Measurements from ENCODE around the gene THOC7. TPM values are rescaled to one million over a fixed set of nuclear protein-coding genes. Genes with fewer than 3 reads are reported as not detected.

THOC7 gene
- total RNA-seq, 1 experiment from 2014 or later, result 41.8 TPM

- H3K4me2 ChIP-seq (ENCODE audit: low read length), result no peak overlapping the region
- H3K4me3 ChIP-seq (ENCODE audit: low read length), result no peak overlapping the region
- BruUV-seq (replicated peaks), result no TSS peak
- H3K27me3 ChIP-seq (ENCODE audit: low read length), result no peaks in the 10 kb centered on the region
- no peak overlapping the region for H3K27ac ChIP-seq (ENCODE audit: low read length)
- intact Hi-C loops (cut with micrococcal nuclease), result no loop called here
- no peak overlapping the region for H2AFZ ChIP-seq (ENCODE audit: low read length)
- H3K4me1 ChIP-seq (ENCODE audit: insufficient read depth, low read length), result peaks cover 6% of the 10 kb centered on the region; the same call in 1 of the 2 replicates
- H3K36me3 ChIP-seq (ENCODE audit: low read depth, low read length), result no peaks in the 10 kb centered on the region
- no peak for TF ChIP-seq EZH2phosphoT487 (IDR thresholded peaks at IDR 0.05; ENCODE audit: borderline replicate concordance, low read length)
- H3F3A ChIP-seq (ENCODE audit: low read length, unreplicated experiment), result no peaks in the 10 kb centered on the region
- H4K20me1 ChIP-seq (ENCODE audit: low read length), result no peaks in the 10 kb centered on the region
- ChIA-PET POLR2A (ENCODE audit: unreplicated experiment) (no interaction called here), CTCF (no interaction called here)
- H3K9me2 ChIP-seq (replicated peaks; ENCODE audit: low read length), result no peaks in the 10 kb centered on the region
- H3K9ac ChIP-seq (ENCODE audit: low read length), result no peak overlapping the region
- H3K79me2 ChIP-seq (ENCODE audit: low read length), result no peaks in the 10 kb centered on the region
- no peaks in the 10 kb centered on the region for H3K9me3 ChIP-seq (ENCODE audit: low read length)
- peak; percentile 85 for ATAC-seq
- DNase-seq, result peak; percentile 54
Observed at GRCh38 chr3:63809607-63810006, 54.0 kb downstream of the THOC7 start.

GRCh38 chr3:63808633-63809032 lies 55.0 kb downstream of the THOC7 start:
- intact Hi-C loops (cut with micrococcal nuclease), result no loop called here
- DNase-seq (peak; percentile 3), ATAC-seq (peak; percentile 50)
- Histone ChIP-seq H3K9me3 (ENCODE audit: low read length) (no peaks in the 10 kb centered on the region), H3K9ac (ENCODE audit: low read length) (no peak overlapping the region), H3K79me2 (ENCODE audit: low read length) (no peaks in the 10 kb centered on the region), H3K27ac (ENCODE audit: low read length) (no peak overlapping the region), H3K4me1 (ENCODE audit: insufficient read depth, low read length) (peaks cover 6% of the 10 kb centered on the region; the same call in 1 of the 2 replicates), H3F3A (ENCODE audit: low read length, unreplicated experiment) (no peaks in the 10 kb centered on the region), H3K36me3 (ENCODE audit: low read depth, low read length) (no peaks in the 10 kb centered on the region), H3K27me3 (ENCODE audit: low read length) (no peaks in the 10 kb centered on the region), H3K9me2 (replicated peaks; ENCODE audit: low read length) (no peaks in the 10 kb centered on the region), H3K4me3 (ENCODE audit: low read length) (no peak overlapping the region), H4K20me1 (ENCODE audit: low read length) (no peaks in the 10 kb centered on the region), H3K4me2 (ENCODE audit: low read length) (no peak overlapping the region), H2AFZ (ENCODE audit: low read length) (no peak overlapping the region)
- POLR2A ChIA-PET (ENCODE audit: unreplicated experiment), result no interaction called here
- CTCF ChIA-PET, result no interaction called here
- no TSS peak for BruUV-seq (replicated peaks)
- no peak for TF ChIP-seq CTCF (conservative IDR thresholded peaks at IDR 0.05; ENCODE audit: low read depth, low read length)
- TF ChIP-seq EZH2phosphoT487 (IDR thresholded peaks at IDR 0.05; ENCODE audit: borderline replicate concordance, low read length), result no peak
- no peak for TF ChIP-seq EZH2 (IDR thresholded peaks at IDR 0.05; ENCODE audit: low read length, unreplicated experiment)

GRCh38 chr3:63807961-63808565 lies 55.5 kb downstream of the THOC7 start:
- no peaks in the 10 kb centered on the region for H3K9me2 ChIP-seq (replicated peaks; ENCODE audit: low read length)
- no peak overlapping the region for H2AFZ ChIP-seq (ENCODE audit: low read length)
- H3K27ac ChIP-seq (ENCODE audit: low read length), result no peak overlapping the region
- H3K79me2 ChIP-seq (ENCODE audit: low read length), result no peaks in the 10 kb centered on the region
- ChIA-PET POLR2A (ENCODE audit: unreplicated experiment) (no interaction called here), CTCF (no interaction called here)
- intact Hi-C loops (cut with micrococcal nuclease), result no loop called here
- no peaks in the 10 kb centered on the region for H3K9me3 ChIP-seq (ENCODE audit: low read length)
- DNase-seq (no peak), ATAC-seq (no peak)
- H4K20me1 ChIP-seq (ENCODE audit: low read length), result no peaks in the 10 kb centered on the region
- H3K4me3 ChIP-seq (ENCODE audit: low read length), result no peak overlapping the region
- no peaks in the 10 kb centered on the region for H3K36me3 ChIP-seq (ENCODE audit: low read depth, low read length)
- H3F3A ChIP-seq (ENCODE audit: low read length, unreplicated experiment), result no peaks in the 10 kb centered on the region
- TF ChIP-seq EZH2 (IDR thresholded peaks at IDR 0.05; ENCODE audit: low read length, unreplicated experiment) (no peak), EZH2phosphoT487 (IDR thresholded peaks at IDR 0.05; ENCODE audit: borderline replicate concordance, low read length) (no peak), CTCF (conservative IDR thresholded peaks at IDR 0.05; ENCODE audit: low read depth, low read length) (no peak)
- BruUV-seq (replicated peaks), result no TSS peak
- no peak overlapping the region for H3K9ac ChIP-seq (ENCODE audit: low read length)
- no peak overlapping the region for H3K4me2 ChIP-seq (ENCODE audit: low read length)
- H3K27me3 ChIP-seq (ENCODE audit: low read length), result no peaks in the 10 kb centered on the region
- H3K4me1 ChIP-seq (ENCODE audit: insufficient read depth, low read length), result peaks cover 6% of the 10 kb centered on the region; the same call in 1 of the 2 replicates

All from PC-3 (cell line).